Measurements from ENCODE around the gene NACC2. TPM values are rescaled to one million over a fixed set of nuclear protein-coding genes. Genes with fewer than 3 reads are reported as not detected.

The NACC2 gene
- total and polyA plus RNA-seq, 2 experiments from 2014 or later, result 3.8 to 20.8 TPM

GRCh38 chr9:136107155-136107952 lies 12.3 kb upstream of the NACC2 start (continued):
- TF ChIP-seq ZNF462 (CRISPR knock-in tag; IDR thresholded peaks at IDR 0.05) (no peak), NANOG (IDR thresholded peaks at IDR 0.05; ENCODE audit: borderline replicate concordance) (no peak), ZNF331 (CRISPR knock-in tag; IDR thresholded peaks at IDR 0.05; ENCODE audit: low read depth) (no peak), POLR2AphosphoS5 (IDR thresholded peaks at IDR 0.05; ENCODE audit: low read depth) (no peak)

- Mint-ChIP-seq H3K27ac (no peak overlapping the region), H3K27me3 (ENCODE audit: insufficient read depth, low read depth, poor library complexity) (peaks cover 34% of the 10 kb centered on the region), H3K36me3 (ENCODE audit: low read depth) (no peaks in the 10 kb centered on the region), H3K9me3 (no peaks in the 10 kb centered on the region), H3K4me3 (no peak overlapping the region), H3K4me1 (peaks cover 59% of the 10 kb centered on the region)
- Histone ChIP-seq H2AFZ (no peak overlapping the region), H4K20me1 (replicated peaks; ENCODE audit: insufficient read depth) (no peaks in the 10 kb centered on the region), H3K36me3 (ENCODE audit: insufficient read depth) (no peaks in the 10 kb centered on the region), H3K4me3 (no peak overlapping the region), H3K4me1 (ENCODE audit: insufficient read depth) (peaks cover 50% of the 10 kb centered on the region), H3K79me2 (replicated peaks; ENCODE audit: insufficient read depth) (no peaks in the 10 kb centered on the region), H3K9me2 (ENCODE audit: insufficient read depth) (no peaks in the 10 kb centered on the region), H3K27me3 (ENCODE audit: insufficient read depth) (no peaks in the 10 kb centered on the region), H3K27ac (ENCODE audit: low read depth) (no peak overlapping the region), H3K4me2 (no peak overlapping the region), H3F3A (replicated peaks; ENCODE audit: low read depth) (0 out of 2 replicates have a peak, but pooled peaks cover 4% of the 10 kb centered on the region)
- DNase-seq (ENCODE audit: low spot score) (no peak), ATAC-seq (no peak)
- TF ChIP-seq NANOG (IDR thresholded peaks at IDR 0.05; ENCODE audit: borderline replicate concordance) (no peak), ZNF114 (CRISPR knock-in tag; IDR thresholded peaks at IDR 0.05) (no peak), EZH2 (IDR thresholded peaks at IDR 0.05; ENCODE audit: low read depth, unreplicated experiment) (no peak), ZNF331 (CRISPR knock-in tag; IDR thresholded peaks at IDR 0.05; ENCODE audit: low read depth) (no peak)
- TF ChIP-seq, protein P1, sequence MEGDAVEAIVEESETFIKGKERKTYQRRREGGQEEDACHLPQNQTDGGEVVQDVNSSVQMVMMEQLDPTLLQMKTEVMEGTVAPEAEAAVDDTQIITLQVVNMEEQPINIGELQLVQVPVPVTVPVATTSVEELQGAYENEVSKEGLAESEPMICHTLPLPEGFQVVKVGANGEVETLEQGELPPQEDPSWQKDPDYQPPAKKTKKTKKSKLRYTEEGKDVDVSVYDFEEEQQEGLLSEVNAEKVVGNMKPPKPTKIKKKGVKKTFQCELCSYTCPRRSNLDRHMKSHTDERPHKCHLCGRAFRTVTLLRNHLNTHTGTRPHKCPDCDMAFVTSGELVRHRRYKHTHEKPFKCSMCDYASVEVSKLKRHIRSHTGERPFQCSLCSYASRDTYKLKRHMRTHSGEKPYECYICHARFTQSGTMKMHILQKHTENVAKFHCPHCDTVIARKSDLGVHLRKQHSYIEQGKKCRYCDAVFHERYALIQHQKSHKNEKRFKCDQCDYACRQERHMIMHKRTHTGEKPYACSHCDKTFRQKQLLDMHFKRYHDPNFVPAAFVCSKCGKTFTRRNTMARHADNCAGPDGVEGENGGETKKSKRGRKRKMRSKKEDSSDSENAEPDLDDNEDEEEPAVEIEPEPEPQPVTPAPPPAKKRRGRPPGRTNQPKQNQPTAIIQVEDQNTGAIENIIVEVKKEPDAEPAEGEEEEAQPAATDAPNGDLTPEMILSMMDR (conservative IDR thresholded peaks at IDR 0.05; ENCODE audit: low read depth in 2 of 2), result no peak
These were observed 10.5 kb upstream of the NACC2 start for GRCh38 chr9:136105398-136106135.
